AG04449 (cell line): ENCODE measurements around the gene ZNF768.
"Not testable (repeated sequence)": the region's sequence is repeated elsewhere in the genome, so short reads cannot be mapped to it uniquely, and the experiment has no call there.

Source experiments
- CTCF ChIA-PET: fragments of 350-600 bp; formaldehyde crosslinking; extraction: SDS; loops from one replicate; lab custom pipeline; 2021; ENCODE audit warnings: antibody characterized with exemption; lab: Yijun Ruan, JAX
- POLR2A ChIA-PET: fragments of 400-600, 350-600 bp; formaldehyde crosslinking; extraction: SDS; loops from one replicate; lab custom pipeline; 2020; ENCODE audit warnings: antibody characterized with exemption, inconsistent platforms; lab: Yijun Ruan, JAX
- DNase-seq: peaks from one replicate; pipeline ENCODE4 v3.0.0-alpha.2; 2010; ENCODE audit warnings: low read depth, low spot score
- H3K4me3 ChIP-seq: 2 replicates; pipeline ENCODE4 v1.5.1; 2011; ENCODE audit warnings: low read depth, mild to moderate bottlenecking, control low read depth, low read length
- CTCF ChIP-seq: IDR thresholded peaks from one replicate; pipeline ENCODE4 v1.5.1; 2011; ENCODE audit warnings: mild to moderate bottlenecking, moderate library complexity, low read length, control low read depth, inconsistent platforms; ENCODE audit not compliant: insufficient read depth; ENCODE audit errors: missing control alignments

ZNF768 gene

GRCh38 chr16:30524575-30525568, 1.5 kb downstream of the ZNF768 start:
- no peak for DNase-seq
- ChIA-PET CTCF (interaction anchor here (0.8 to 2.3 kb wide), 2 partner anchors 10 to 104 kb away, joined by 3 to 9 read pairs; partner anchors contain the start of gene ZNF747), POLR2A (interaction anchor here (0.6 to 0.9 kb wide), 2 partner anchors 95 to 538 kb away, joined by 3 read pairs; partner anchors contain the start of gene DCTPP1)
- TF ChIP-seq CTCF, result no peak
- H3K4me3 ChIP-seq, result no peak overlapping the region

- ChIA-PET POLR2A (no interaction called here), CTCF (interaction anchor here (0.8 to 2.3 kb wide), 2 partner anchors 11 to 105 kb away, joined by 3 to 9 read pairs; partner anchors contain the start of gene ZNF747)
- no peak for DNase-seq
- TF ChIP-seq CTCF, result no peak
- no peak overlapping the region for H3K4me3 ChIP-seq
Observed at GRCh38 chr16:30523768-30524574, 2.4 kb downstream of the ZNF768 start.

- H3K4me3 ChIP-seq, DNase-seq, POLR2A ChIA-PET: not testable (repeated sequence)
- CTCF ChIA-PET, result interaction anchor here (1.0 to 1.6 kb wide), 2 partner anchors 11 to 13 kb away, joined by 3 to 4 read pairs; no protein-coding TSS in a partner anchor
Observed at GRCh38 chr16:30522702-30523463, 3.5 kb downstream of the ZNF768 start.

GRCh38 chr16:30521873-30522641, 4.3 kb downstream of the ZNF768 start:
- no peak for TF ChIP-seq CTCF
- ChIA-PET POLR2A (no interaction called here), CTCF (interaction anchor here (1.0 to 1.6 kb wide), 2 partner anchors 10 to 12 kb away, joined by 3 to 4 read pairs; no protein-coding TSS in a partner anchor)
- DNase-seq, result no peak
- no peak overlapping the region for H3K4me3 ChIP-seq

GRCh38 chr16:30521476-30521872, 4.9 kb downstream of the ZNF768 start:
- no peak overlapping the region for H3K4me3 ChIP-seq
- no peak for DNase-seq
- no peak for TF ChIP-seq CTCF
- ChIA-PET POLR2A (no interaction called here), CTCF (interaction anchor here (1.6 kb wide), 1 partner anchor 10 kb away, joined by 4 read pairs; no protein-coding TSS in a partner anchor)
